Measurements from ENCODE around the gene EPS8.

DNA sequence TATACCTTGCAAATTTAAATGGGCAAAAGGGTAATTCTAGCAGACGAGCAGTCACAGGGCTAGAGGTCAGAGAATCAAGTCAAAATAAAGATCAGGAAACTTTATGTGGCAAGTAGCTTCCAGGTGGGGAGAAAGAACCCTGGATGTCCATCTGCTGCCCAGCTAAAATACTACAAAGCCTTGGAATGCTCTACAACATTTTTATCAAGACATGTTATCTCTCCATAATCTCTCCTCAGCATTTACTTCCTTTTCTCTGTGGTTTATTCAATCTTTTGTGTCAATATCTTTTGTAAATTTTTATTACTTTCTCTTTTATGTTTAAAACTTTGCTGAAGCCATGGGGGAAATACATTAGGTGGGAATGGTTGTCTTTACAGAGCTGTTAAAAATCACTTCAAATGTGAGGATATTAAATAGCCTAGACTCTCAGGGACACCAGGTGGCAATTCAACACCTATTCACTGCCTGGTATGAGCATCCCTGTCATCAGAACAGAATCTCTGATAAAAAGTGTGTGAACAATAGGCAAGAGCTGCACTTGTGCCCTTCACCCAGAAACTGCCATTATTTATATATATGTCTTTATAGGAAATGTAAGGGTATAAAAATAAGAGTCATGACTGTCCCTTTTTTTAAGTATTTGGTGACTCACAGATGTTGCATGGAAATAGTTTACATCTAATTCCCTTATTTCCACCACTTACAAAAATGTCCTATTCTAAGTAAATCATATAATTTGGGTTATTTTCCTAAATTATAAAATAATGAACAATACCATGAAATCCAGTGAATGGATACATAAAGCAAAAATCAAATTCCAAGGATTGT is 152.9 kb downstream of the EPS8 start:
- TF ChIP-seq, protein P1, sequence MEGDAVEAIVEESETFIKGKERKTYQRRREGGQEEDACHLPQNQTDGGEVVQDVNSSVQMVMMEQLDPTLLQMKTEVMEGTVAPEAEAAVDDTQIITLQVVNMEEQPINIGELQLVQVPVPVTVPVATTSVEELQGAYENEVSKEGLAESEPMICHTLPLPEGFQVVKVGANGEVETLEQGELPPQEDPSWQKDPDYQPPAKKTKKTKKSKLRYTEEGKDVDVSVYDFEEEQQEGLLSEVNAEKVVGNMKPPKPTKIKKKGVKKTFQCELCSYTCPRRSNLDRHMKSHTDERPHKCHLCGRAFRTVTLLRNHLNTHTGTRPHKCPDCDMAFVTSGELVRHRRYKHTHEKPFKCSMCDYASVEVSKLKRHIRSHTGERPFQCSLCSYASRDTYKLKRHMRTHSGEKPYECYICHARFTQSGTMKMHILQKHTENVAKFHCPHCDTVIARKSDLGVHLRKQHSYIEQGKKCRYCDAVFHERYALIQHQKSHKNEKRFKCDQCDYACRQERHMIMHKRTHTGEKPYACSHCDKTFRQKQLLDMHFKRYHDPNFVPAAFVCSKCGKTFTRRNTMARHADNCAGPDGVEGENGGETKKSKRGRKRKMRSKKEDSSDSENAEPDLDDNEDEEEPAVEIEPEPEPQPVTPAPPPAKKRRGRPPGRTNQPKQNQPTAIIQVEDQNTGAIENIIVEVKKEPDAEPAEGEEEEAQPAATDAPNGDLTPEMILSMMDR (IDR thresholded peaks at IDR 0.05) = no peak
- no peak for TF ChIP-seq POLR2A (IDR thresholded peaks at IDR 0.05)
